ENCODE data around the gene SNUPN. TPM values are rescaled to one million over a fixed set of nuclear protein-coding genes. Genes with fewer than 3 reads are reported as not detected.

Gene SNUPN
- total and polyA plus RNA-seq, 2 of the 4 experiments (the other 2 are of a cell fraction): 23.8 to 24.1 TPM

GRCh38 chr15:75646112-75646943 lies 20.8 kb upstream of the SNUPN start:
- BruUV-seq (replicated peaks): no TSS peak
- Histone ChIP-seq H2AK5ac (ENCODE audit: low read depth, low read length) (peak overlapping the region; percentile 91), H4K20me1 (ENCODE audit: insufficient read depth, low read length) (peaks cover 28% of the 10 kb centered on the region), H2BK20ac (ENCODE audit: low read depth, low read length) (peak overlapping the region; percentile 18; the same call in 1 of the 2 replicates), H4K5ac (ENCODE audit: low read depth, low read length) (peak overlapping the region; percentile 79), H4K8ac (ENCODE audit: low read depth in 2 of 2, low read length in 2 of 2) (peak overlapping the region; percentile 85 to 91), H2AK9ac (replicated peaks; ENCODE audit: low read depth, low read length, poor library complexity) (peak overlapping the region; percentile 100), H3K79me1 (ENCODE audit: low read depth in 1 of 2, low read length in 2 of 2) (peaks cover 26 to 61% of the 10 kb centered on the region in 2 experiments), H3K4ac (ENCODE audit: low read depth, low read length) (peak overlapping the region; percentile 99), H3K36me3 (ENCODE audit: control insufficient read depth, insufficient read depth, low read length) (peaks cover 20% of the 10 kb centered on the region), H3K4me1 (ENCODE audit: control insufficient read depth, insufficient read depth, low read length) (peaks cover 27% of the 10 kb centered on the region), H3K18ac (ENCODE audit: low read depth, low read length) (peak overlapping the region; percentile 95), H2BK5ac (ENCODE audit: low read depth, low read length, poor library complexity, severe bottlenecking) (peak overlapping the region; percentile 95), H2AFZ (replicated peaks; ENCODE audit: low read length, poor library complexity) (peak overlapping the region; percentile 94), H3K9me1 (ENCODE audit: insufficient read depth, low read length) (peaks cover 24% of the 10 kb centered on the region), H3K9me3 (ENCODE audit: control insufficient read depth, insufficient read depth, low read length) (no peaks in the 10 kb centered on the region), H4K91ac (ENCODE audit: insufficient read depth, low read depth, low read length) (peak overlapping the region; percentile 95), H2BK15ac (ENCODE audit: low read depth, low read length) (peak overlapping the region; percentile 77; the same call in 2 of the 3 replicates), H3K14ac (replicated peaks; ENCODE audit: low read depth, low read length) (peak overlapping the region; percentile 99), H3K56ac (ENCODE audit: extremely low read depth, insufficient read depth, low read length) (peak overlapping the region; percentile 91), H3K27ac (ENCODE audit: insufficient read depth, low read length) (peak overlapping the region; percentile 94), H3K27me3 (ENCODE audit: control insufficient read depth, insufficient read depth, low read length) (no peaks in the 10 kb centered on the region), H2BK120ac (ENCODE audit: low read depth, low read length) (peak overlapping the region; percentile 85), H3K9ac (ENCODE audit: low read depth, low read length) (peak overlapping the region; percentile 97), H3K4me2 (ENCODE audit: low read depth, low read length) (peak overlapping the region; percentile 92), H3K4me3 (ENCODE audit: insufficient read depth, low read depth, low read length) (peak overlapping the region; percentile 88), H3K23ac (ENCODE audit: low read depth, low read length) (peak overlapping the region; percentile 99)
- DNase-seq (no peak), ATAC-seq (ENCODE audit: low read depth) (no peak)
- ChIA-PET CTCF (interaction anchor here (1.0 kb wide), 1 partner anchor 8 kb away, joined by 4 read pairs; no protein-coding TSS in a partner anchor), POLR2A (ENCODE audit: unreplicated experiment) (no interaction called here)
- dilution Hi-C loops (cut with HindIII; ENCODE audit: low sequenced_read_pairs, unreplicated experiment): no loop called here
- in situ Hi-C loops (cut with MboI; ENCODE audit: low sequenced_read_pairs): no loop called here
- intact Hi-C loops (cut with micrococcal nuclease): no loop called here
- WGBS, 2 experiments (ENCODE audit: extremely low coverage in 2 of 2, insufficient read length in 1 of 2): 0% methylated on average over 1 of the region's 5 CpGs; no CpG with 5 or more reads in 1 of the 2 experiments
- no peak; the same call in 1 of the 2 replicates for TF ChIP-seq POLR2A (IDR thresholded peaks at IDR 0.05; ENCODE audit: low read depth, low read length)
- TF ChIP-seq CHD1 (IDR thresholded peaks at IDR 0.05; ENCODE audit: low read depth, low read length): no peak
- TF ChIP-seq ELK1 (IDR thresholded peaks at IDR 0.05; ENCODE audit: borderline replicate concordance, low read depth, low read length): no peak
- TF ChIP-seq CTCF (conservative IDR thresholded peaks at IDR 0.05; ENCODE audit: low read depth, low read length): no peak
- TF ChIP-seq BHLHE40 (IDR thresholded peaks at IDR 0.05; ENCODE audit: low read depth, low read length): no peak
- TF ChIP-seq CEBPB (IDR thresholded peaks at IDR 0.05; ENCODE audit: low read depth, low read length): no peak
- no peak for TF ChIP-seq RCOR1 (IDR thresholded peaks at IDR 0.05; ENCODE audit: insufficient replicate concordance, low read length)
- TF ChIP-seq RFX5 (IDR thresholded peaks at IDR 0.05; ENCODE audit: low read depth, low read length): no peak
- no peak for TF ChIP-seq FOS (IDR thresholded peaks at IDR 0.05; ENCODE audit: low read depth, low read length)
- no peak for TF ChIP-seq MAFK (IDR thresholded peaks at IDR 0.05; ENCODE audit: low read depth, low read length)
- TF ChIP-seq SMC3 (IDR thresholded peaks at IDR 0.05; ENCODE audit: low read depth, low read length): no peak
- TF ChIP-seq RAD21 (IDR thresholded peaks at IDR 0.05; ENCODE audit: low read length): no peak
- no peak for TF ChIP-seq MXI1 (IDR thresholded peaks at IDR 0.05; ENCODE audit: borderline replicate concordance, low read depth, low read length)
- no peak for TF ChIP-seq NFE2L2 (IDR thresholded peaks at IDR 0.05; ENCODE audit: low read depth, low read length)
